Measurements from ENCODE around the gene SLX4.

Gene SLX4

DNA sequence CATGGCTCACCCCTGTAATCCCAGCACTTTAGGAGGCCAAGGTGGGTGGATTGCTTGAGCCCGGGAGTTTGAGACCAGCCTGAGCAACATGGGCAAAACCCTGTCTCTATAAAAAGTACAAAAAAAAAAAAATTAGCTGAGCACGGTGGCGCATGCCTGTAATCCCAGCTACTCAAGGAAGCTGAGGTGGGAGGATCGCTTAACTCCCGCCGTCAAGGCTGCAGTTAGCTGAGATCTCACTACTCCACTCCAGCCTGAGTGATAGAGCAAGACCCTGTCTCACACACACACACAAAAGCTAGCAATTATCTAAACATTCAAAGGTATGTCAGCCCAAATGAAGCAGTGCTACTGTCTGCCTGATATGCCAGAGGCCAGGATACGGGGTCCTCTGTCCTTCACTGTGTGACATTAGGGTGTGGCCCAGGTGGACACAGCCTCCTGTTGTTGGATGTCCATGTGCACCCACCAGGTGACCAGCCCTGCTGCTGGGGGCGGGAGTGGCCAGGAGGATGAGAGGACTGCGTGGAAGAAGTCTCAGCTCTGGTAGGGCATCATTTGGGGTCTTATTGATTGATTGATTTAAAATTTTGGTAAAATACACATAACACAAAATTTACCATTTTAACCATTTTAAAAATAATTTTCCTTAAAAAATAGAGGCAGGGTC, 38.1 kb downstream of the SLX4 start:
- no peak for DNase-seq
- H3K9me3 ChIP-seq (ENCODE audit: control insufficient read depth, low read length): peaks cover 6% of the 10 kb centered on the region
- H3K4me3 ChIP-seq (ENCODE audit: insufficient read depth, low read depth, low read length, poor library complexity, severe bottlenecking): no peak overlapping the region
- peaks cover 14% of the 10 kb centered on the region for H3K4me1 ChIP-seq (ENCODE audit: control insufficient read depth, insufficient read depth, low read length, poor library complexity, severe bottlenecking)
- H3K27ac ChIP-seq (ENCODE audit: insufficient read depth, low read length, poor library complexity, severe bottlenecking): no peak overlapping the region
- peaks cover 18% of the 10 kb centered on the region for H3K36me3 ChIP-seq (ENCODE audit: control insufficient read depth, insufficient read depth, low read length)
- no peaks in the 10 kb centered on the region for H3K27me3 ChIP-seq (replicated peaks; ENCODE audit: control insufficient read depth, insufficient read depth, low read length, poor library complexity, severe bottlenecking)

DNA sequence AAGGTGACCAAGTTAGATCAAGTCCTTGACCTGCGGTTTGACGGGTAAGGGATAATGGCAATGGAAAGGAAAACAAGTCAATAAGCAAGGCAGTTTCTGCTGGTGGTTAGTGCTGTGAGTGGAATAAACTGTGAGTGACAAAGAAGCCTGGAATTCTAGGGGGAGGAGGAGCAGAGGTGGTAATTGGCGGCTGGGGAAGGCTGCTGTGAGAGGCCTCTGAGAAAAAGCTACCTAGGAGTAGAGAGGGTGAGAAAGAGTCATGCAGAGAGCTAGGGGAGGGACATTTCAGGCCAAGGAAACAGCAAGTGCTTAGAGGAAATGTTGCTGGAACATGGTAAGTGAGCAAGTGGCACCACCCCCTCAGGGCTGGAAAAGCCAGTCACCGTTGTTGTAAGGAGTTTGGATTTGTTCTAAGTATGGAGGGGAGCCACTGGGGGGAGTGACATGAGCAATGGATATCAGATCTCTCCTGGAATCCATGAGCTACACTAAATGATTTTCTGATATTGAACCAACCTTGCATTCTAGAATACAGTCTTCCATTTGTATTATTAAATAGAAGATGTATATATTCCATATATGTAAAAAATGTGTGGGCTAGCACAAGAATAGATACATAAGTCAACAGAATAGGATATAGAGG, 40.9 kb downstream of the SLX4 start:
- Histone ChIP-seq H3K9me3 (ENCODE audit: control insufficient read depth, low read length) (peaks cover 6% of the 10 kb centered on the region), H3K4me1 (ENCODE audit: control insufficient read depth, insufficient read depth, low read length, poor library complexity, severe bottlenecking) (peaks cover 11% of the 10 kb centered on the region), H3K36me3 (ENCODE audit: control insufficient read depth, insufficient read depth, low read length) (peaks cover 37% of the 10 kb centered on the region), H3K4me3 (ENCODE audit: insufficient read depth, low read depth, low read length, poor library complexity, severe bottlenecking) (no peak overlapping the region), H3K27me3 (replicated peaks; ENCODE audit: control insufficient read depth, insufficient read depth, low read length, poor library complexity, severe bottlenecking) (no peaks in the 10 kb centered on the region), H3K27ac (ENCODE audit: insufficient read depth, low read length, poor library complexity, severe bottlenecking) (no peak overlapping the region)
- no peak for DNase-seq

DNA sequence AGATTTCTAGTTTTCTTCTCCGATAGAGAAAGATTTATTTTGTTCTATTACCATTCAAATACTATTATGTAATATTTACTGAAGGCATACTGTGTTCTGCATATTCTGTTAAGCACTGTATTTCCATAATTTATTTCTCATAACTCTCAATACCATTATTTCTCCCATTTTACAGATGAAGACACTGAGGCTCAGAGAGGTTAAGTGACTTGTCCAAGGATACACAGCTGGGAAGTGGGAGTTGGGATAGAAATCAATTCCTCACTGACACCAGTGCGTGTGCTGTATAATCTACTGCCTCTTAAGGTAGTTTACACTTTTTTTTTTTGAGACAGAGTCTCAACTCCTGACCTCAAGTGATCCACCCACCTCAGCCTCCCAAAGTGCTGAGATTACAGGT, 41.6 kb downstream of the SLX4 start:
- no peak for DNase-seq
- peaks cover 6% of the 10 kb centered on the region for H3K4me1 ChIP-seq (ENCODE audit: control insufficient read depth, insufficient read depth, low read length, poor library complexity, severe bottlenecking)
- H3K36me3 ChIP-seq (ENCODE audit: control insufficient read depth, insufficient read depth, low read length): peaks cover 44% of the 10 kb centered on the region
- no peak overlapping the region for H3K4me3 ChIP-seq (ENCODE audit: insufficient read depth, low read depth, low read length, poor library complexity, severe bottlenecking)
- H3K27me3 ChIP-seq (replicated peaks; ENCODE audit: control insufficient read depth, insufficient read depth, low read length, poor library complexity, severe bottlenecking): no peaks in the 10 kb centered on the region
- no peak overlapping the region for H3K27ac ChIP-seq (ENCODE audit: insufficient read depth, low read length, poor library complexity, severe bottlenecking)
- peaks cover 6% of the 10 kb centered on the region for H3K9me3 ChIP-seq (ENCODE audit: control insufficient read depth, low read length)

DNA sequence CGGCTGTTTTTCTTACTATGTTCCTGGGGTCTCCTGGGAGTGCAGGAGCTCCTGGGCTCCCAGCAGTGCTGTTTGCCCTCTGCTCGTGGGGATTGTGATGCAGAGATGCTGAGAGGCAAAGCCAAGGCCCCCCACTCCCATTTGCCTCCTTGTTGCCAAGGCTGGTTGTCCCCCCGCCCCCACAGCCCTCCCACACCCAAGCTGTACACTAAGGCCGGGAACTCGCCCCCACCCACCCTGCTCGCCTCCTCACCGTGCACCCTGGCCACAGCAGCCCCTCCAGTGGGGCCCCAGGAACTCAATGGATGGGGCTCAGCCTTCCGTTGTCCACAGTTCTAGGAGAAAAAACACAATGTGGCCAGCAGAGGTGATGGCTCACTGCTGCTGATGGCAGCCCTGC, 44.4 kb downstream of the SLX4 start:
- Histone ChIP-seq H3K4me1 (ENCODE audit: control insufficient read depth, insufficient read depth, low read length, poor library complexity, severe bottlenecking) (no peaks in the 10 kb centered on the region), H3K4me3 (ENCODE audit: insufficient read depth, low read depth, low read length, poor library complexity, severe bottlenecking) (no peak overlapping the region), H3K27me3 (replicated peaks; ENCODE audit: control insufficient read depth, insufficient read depth, low read length, poor library complexity, severe bottlenecking) (no peaks in the 10 kb centered on the region), H3K36me3 (ENCODE audit: control insufficient read depth, insufficient read depth, low read length) (peaks cover 71% of the 10 kb centered on the region), H3K27ac (ENCODE audit: insufficient read depth, low read length, poor library complexity, severe bottlenecking) (no peak overlapping the region), H3K9me3 (ENCODE audit: control insufficient read depth, low read length) (peaks cover 6% of the 10 kb centered on the region)
- no peak for DNase-seq

GRCh38 chr16:3564889-3565141, 46.6 kb downstream of the SLX4 start:
- no peaks in the 10 kb centered on the region for H3K27me3 ChIP-seq (replicated peaks; ENCODE audit: control insufficient read depth, insufficient read depth, low read length, poor library complexity, severe bottlenecking)
- DNase-seq: no peak
- H3K36me3 ChIP-seq (ENCODE audit: control insufficient read depth, insufficient read depth, low read length): peaks cover 67% of the 10 kb centered on the region
- no peak overlapping the region for H3K4me3 ChIP-seq (ENCODE audit: insufficient read depth, low read depth, low read length, poor library complexity, severe bottlenecking)
- no peak overlapping the region for H3K27ac ChIP-seq (ENCODE audit: insufficient read depth, low read length, poor library complexity, severe bottlenecking)
- H3K4me1 ChIP-seq (ENCODE audit: control insufficient read depth, insufficient read depth, low read length, poor library complexity, severe bottlenecking): no peaks in the 10 kb centered on the region
- H3K9me3 ChIP-seq (ENCODE audit: control insufficient read depth, low read length): no peaks in the 10 kb centered on the region

- peaks cover 63% of the 10 kb centered on the region for H3K36me3 ChIP-seq (ENCODE audit: control insufficient read depth, insufficient read depth, low read length)
Observed at GRCh38 chr16:3564130-3564888, 47.1 kb downstream of the SLX4 start.

DNA sequence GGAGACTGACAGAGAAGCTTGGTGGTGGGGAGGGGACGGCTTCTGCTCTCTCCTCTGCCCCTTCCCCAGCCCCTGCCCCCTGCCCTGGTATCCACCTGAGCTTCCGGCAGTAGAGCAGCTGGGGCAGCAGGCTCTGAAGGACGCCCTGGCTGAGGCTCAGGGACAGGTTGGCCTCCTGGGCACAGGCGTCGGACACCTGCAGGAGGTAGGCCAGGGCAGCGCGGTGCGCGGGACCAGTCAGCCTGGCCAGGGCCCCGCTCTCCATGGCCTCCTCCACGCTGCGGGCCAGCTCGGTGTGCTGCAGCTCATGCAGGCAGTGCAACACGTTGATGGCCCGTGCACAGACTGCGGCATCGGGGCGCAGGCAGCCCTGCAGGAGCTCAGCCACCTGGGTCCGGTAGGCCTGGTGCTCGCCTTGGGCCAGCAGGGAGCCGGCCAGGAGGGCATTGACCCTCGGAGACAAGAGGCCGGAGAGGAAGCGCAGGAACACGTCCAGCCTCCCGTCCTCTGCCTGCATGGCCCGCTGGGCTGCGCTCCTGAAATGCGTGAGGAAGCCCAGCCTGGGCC, 48.4 kb downstream of the SLX4 start:
- Histone ChIP-seq H3K27ac (ENCODE audit: insufficient read depth, low read length, poor library complexity, severe bottlenecking) (no peak overlapping the region), H3K27me3 (replicated peaks; ENCODE audit: control insufficient read depth, insufficient read depth, low read length, poor library complexity, severe bottlenecking) (no peaks in the 10 kb centered on the region), H3K36me3 (ENCODE audit: control insufficient read depth, insufficient read depth, low read length) (peaks cover 76% of the 10 kb centered on the region), H3K4me1 (ENCODE audit: control insufficient read depth, insufficient read depth, low read length, poor library complexity, severe bottlenecking) (no peaks in the 10 kb centered on the region), H3K9me3 (ENCODE audit: control insufficient read depth, low read length) (no peaks in the 10 kb centered on the region), H3K4me3 (ENCODE audit: insufficient read depth, low read depth, low read length, poor library complexity, severe bottlenecking) (no peak overlapping the region)
- DNase-seq: no peak

More at GRCh38 chr16:3564130-3564888, 47.1 kb downstream of the SLX4 start:
- DNase-seq: no peak
- Histone ChIP-seq H3K27ac (ENCODE audit: insufficient read depth, low read length, poor library complexity, severe bottlenecking) (no peak overlapping the region), H3K9me3 (ENCODE audit: control insufficient read depth, low read length) (no peaks in the 10 kb centered on the region), H3K4me1 (ENCODE audit: control insufficient read depth, insufficient read depth, low read length, poor library complexity, severe bottlenecking) (no peaks in the 10 kb centered on the region), H3K27me3 (replicated peaks; ENCODE audit: control insufficient read depth, insufficient read depth, low read length, poor library complexity, severe bottlenecking) (no peaks in the 10 kb centered on the region), H3K4me3 (ENCODE audit: insufficient read depth, low read depth, low read length, poor library complexity, severe bottlenecking) (no peak overlapping the region)

DNA sequence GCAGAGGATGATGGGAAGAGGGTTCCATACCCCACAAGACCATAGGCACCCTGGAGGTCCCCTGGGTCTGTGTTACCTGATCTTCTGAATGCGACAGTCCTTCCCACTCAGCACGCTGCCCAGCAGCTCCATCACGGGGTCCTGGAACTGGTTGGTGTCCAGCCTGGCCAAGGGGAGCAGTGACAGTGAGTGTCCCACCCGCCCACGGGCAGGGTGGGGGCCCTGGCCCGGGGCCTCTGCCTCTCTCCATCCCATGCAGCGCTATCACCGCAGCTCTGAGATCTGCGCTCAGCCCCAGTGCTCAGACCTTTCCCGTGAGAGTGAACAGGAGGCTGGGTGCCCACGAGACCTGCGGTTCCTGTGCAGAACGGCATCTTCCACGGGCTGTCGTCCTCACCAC, 49.8 kb downstream of the SLX4 start:
- H3K4me3 ChIP-seq (ENCODE audit: insufficient read depth, low read depth, low read length, poor library complexity, severe bottlenecking): no peak overlapping the region
- H3K27me3 ChIP-seq (replicated peaks; ENCODE audit: control insufficient read depth, insufficient read depth, low read length, poor library complexity, severe bottlenecking): no peaks in the 10 kb centered on the region
- no peak for DNase-seq
- no peaks in the 10 kb centered on the region for H3K4me1 ChIP-seq (ENCODE audit: control insufficient read depth, insufficient read depth, low read length, poor library complexity, severe bottlenecking)
- no peak overlapping the region for H3K27ac ChIP-seq (ENCODE audit: insufficient read depth, low read length, poor library complexity, severe bottlenecking)
- no peaks in the 10 kb centered on the region for H3K9me3 ChIP-seq (ENCODE audit: control insufficient read depth, low read length)
- peaks cover 79% of the 10 kb centered on the region for H3K36me3 ChIP-seq (ENCODE audit: control insufficient read depth, insufficient read depth, low read length)

DNA sequence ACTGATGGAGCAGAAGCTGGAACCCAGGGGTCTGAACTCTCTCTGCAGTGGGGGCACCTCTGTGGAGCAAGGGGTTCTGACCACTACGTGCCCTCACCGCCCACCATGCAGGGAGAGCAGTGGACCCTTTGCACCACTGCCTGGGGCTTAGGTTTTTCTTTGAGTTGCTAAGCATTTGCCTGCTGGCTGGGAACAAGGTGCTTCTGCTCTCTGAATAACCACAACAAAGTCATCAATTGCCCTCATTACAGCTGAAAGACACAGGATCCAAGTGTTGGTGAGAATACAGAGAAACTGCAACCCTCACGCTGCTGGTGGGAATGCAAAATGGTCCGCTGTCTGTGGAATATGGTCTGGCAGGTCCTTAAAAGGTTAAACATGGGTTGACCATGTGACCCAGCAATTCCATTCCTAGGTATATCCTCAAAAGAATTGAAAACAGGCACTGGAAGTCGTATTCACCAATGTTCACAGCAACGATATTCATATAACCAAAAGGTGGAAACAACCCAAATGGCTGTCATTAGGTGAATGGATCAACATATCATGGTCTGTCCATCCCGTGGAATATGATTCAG, 57.0 kb downstream of the SLX4 start:
- Histone ChIP-seq H3K4me3 (ENCODE audit: insufficient read depth, low read depth, low read length, poor library complexity, severe bottlenecking) (no peak overlapping the region), H3K27ac (ENCODE audit: insufficient read depth, low read length, poor library complexity, severe bottlenecking) (no peak overlapping the region), H3K27me3 (replicated peaks; ENCODE audit: control insufficient read depth, insufficient read depth, low read length, poor library complexity, severe bottlenecking) (no peaks in the 10 kb centered on the region), H3K36me3 (ENCODE audit: control insufficient read depth, insufficient read depth, low read length) (peaks cover 90% of the 10 kb centered on the region), H3K9me3 (ENCODE audit: control insufficient read depth, low read length) (no peaks in the 10 kb centered on the region), H3K4me1 (ENCODE audit: control insufficient read depth, insufficient read depth, low read length, poor library complexity, severe bottlenecking) (no peaks in the 10 kb centered on the region)
- no peak for DNase-seq

Measured in effector memory CD4-positive, alpha-beta T cell (primary cell).